H9 (cell line): ENCODE measurements around the gene HAND1. TPM values are rescaled to one million over a fixed set of nuclear protein-coding genes. Genes with fewer than 3 reads are reported as not detected.

Experiments used
- DNase-seq: peaks from one replicate; pipeline ENCODE4 v3.0.0-alpha.2; 2017
- H2AFZ ChIP-seq: one replicate; pipeline ENCODE4 v1.6.1; 2013; ENCODE audit warnings: mild to moderate bottlenecking, low read length, control low read depth, moderate library complexity
- H2AK5ac ChIP-seq: 2 replicates; pipeline ENCODE4 v1.6.1; 2013; ENCODE audit warnings: low read length, control low read depth, mixed read lengths; ENCODE audit not compliant: insufficient read length
- H2BK120ac ChIP-seq: one replicate; pipeline ENCODE4 v1.6.1; 2013; ENCODE audit warnings: low read depth, mild to moderate bottlenecking, low read length, control low read depth, inconsistent platforms; ENCODE audit not compliant: poor library complexity, severe bottlenecking
- H2BK12ac ChIP-seq: 2 replicates; pipeline ENCODE4 v1.6.1; 2013; ENCODE audit warnings: low read length, control low read depth, mixed read lengths, low read depth; ENCODE audit not compliant: insufficient read length
- H2BK15ac ChIP-seq: 2 replicates; pipeline ENCODE4 v1.6.1; 2013; ENCODE audit warnings: low read depth, low read length, control low read depth
- H2BK20ac ChIP-seq: one replicate; pipeline ENCODE4 v1.6.1; 2013; ENCODE audit warnings: low read depth, mild to moderate bottlenecking, low read length, control low read depth, inconsistent platforms; ENCODE audit not compliant: poor library complexity, severe bottlenecking
- H2BK5ac ChIP-seq: 2 replicates; pipeline ENCODE4 v1.6.1; 2013; ENCODE audit warnings: low read length, control low read depth, mixed read lengths; ENCODE audit not compliant: insufficient read length
- H3K14ac ChIP-seq: 2 replicates; pipeline ENCODE4 v1.6.1; 2013; ENCODE audit warnings: low read length, control low read depth; ENCODE audit not compliant: insufficient read depth
- H3K18ac ChIP-seq: 2 replicates; pipeline ENCODE4 v1.6.1; 2013; ENCODE audit warnings: low read depth, mild to moderate bottlenecking, mixed read lengths, low read length, control low read depth; ENCODE audit not compliant: insufficient read length
- H3K23ac ChIP-seq: 2 replicates; pipeline ENCODE4 v1.6.1; 2013; ENCODE audit warnings: low read length, control low read depth, mixed read lengths, low read depth; ENCODE audit not compliant: insufficient read length
- H3K23me2 ChIP-seq: 2 replicates; pipeline ENCODE4 v1.6.1; 2013; ENCODE audit warnings: low read depth, mild to moderate bottlenecking, mixed read lengths, low read length, control low read depth; ENCODE audit not compliant: insufficient read length, poor library complexity, severe bottlenecking
- H3K27ac ChIP-seq: 2 replicates; pipeline ENCODE4 v1.5.1; 2013; ENCODE audit warnings: low read length, control low read depth, mixed read lengths, low read depth; ENCODE audit not compliant: insufficient read length
- H3K27me3 ChIP-seq: 2 replicates; pipeline ENCODE4 v1.6.1; 2013; ENCODE audit warnings: low read length, control low read depth, inconsistent platforms; ENCODE audit not compliant: insufficient read depth
- H3K4ac ChIP-seq: 2 replicates; pipeline ENCODE4 v1.6.1; 2013; ENCODE audit warnings: low read depth, mild to moderate bottlenecking, control low read depth, inconsistent platforms, low read length, moderate library complexity
- H3K4me1 ChIP-seq: 2 replicates; pipeline ENCODE4 v1.6.1; 2013; ENCODE audit warnings: low read length, control low read depth, inconsistent platforms; ENCODE audit not compliant: insufficient read depth
- H3K4me2 ChIP-seq: 2 replicates; pipeline ENCODE4 v1.6.1; 2013; ENCODE audit warnings: low read length, control low read depth, mixed read lengths; ENCODE audit not compliant: insufficient read length, insufficient read depth
- H3K56ac ChIP-seq: 2 replicates; pipeline ENCODE4 v1.6.1; 2013; ENCODE audit warnings: low read depth, mild to moderate bottlenecking, mixed read lengths, low read length, control low read depth; ENCODE audit not compliant: insufficient read length
- H3K79me1 ChIP-seq: 2 replicates; pipeline ENCODE4 v1.6.1; 2013; ENCODE audit warnings: low read depth, mild to moderate bottlenecking, moderate library complexity, low read length, control low read depth, inconsistent platforms; ENCODE audit not compliant: insufficient read depth, poor library complexity, severe bottlenecking
- H3K79me2 ChIP-seq: 2 replicates; pipeline ENCODE4 v1.6.1; 2013; ENCODE audit warnings: low read length, control low read depth, inconsistent platforms; ENCODE audit not compliant: insufficient read depth
- H3K9ac ChIP-seq: 2 replicates; pipeline ENCODE4 v1.6.1; 2013; ENCODE audit warnings: low read length, control low read depth, mixed read lengths; ENCODE audit not compliant: insufficient read length; ENCODE audit errors: extremely low read depth
- H3K9me3 ChIP-seq: one replicate; pipeline ENCODE4 v1.6.1; 2013; ENCODE audit warnings: low read depth, low read length, inconsistent platforms; ENCODE audit not compliant: control insufficient read depth
- H3T11ph ChIP-seq: one replicate; pipeline ENCODE4 v1.6.1; 2013; ENCODE audit warnings: mild to moderate bottlenecking, low read length, control low read depth, inconsistent platforms
- H4K20me1 ChIP-seq: one replicate; pipeline ENCODE4 v1.6.1; 2013; ENCODE audit not compliant: control insufficient read depth, insufficient read length, insufficient read depth
- H4K5ac ChIP-seq: 2 replicates; pipeline ENCODE4 v1.6.1; 2013; ENCODE audit warnings: low read depth, mild to moderate bottlenecking, mixed read lengths, low read length, control low read depth; ENCODE audit not compliant: insufficient read length
- H4K8ac ChIP-seq: replicated peaks from 2 replicates; pipeline ENCODE4 v1.6.1; 2013; ENCODE audit warnings: low read length, control low read depth, mixed read lengths, low read depth; ENCODE audit not compliant: insufficient read length
- H4K91ac ChIP-seq: 2 replicates; pipeline ENCODE4 v1.6.1; 2013; ENCODE audit warnings: low read depth, mild to moderate bottlenecking, moderate library complexity, mixed read lengths, low read length, control low read depth; ENCODE audit not compliant: insufficient read length
- H3K27ac Mint-ChIP-seq, 3 experiments: 2 replicates in 2 of 3; 3 replicates in 1 of 3; pipeline ENCODE4 v1.8.0; 2020 to 2021; ENCODE audit warnings: mixed read lengths in 3 of 3, mild to moderate bottlenecking in 1 of 3, moderate library complexity in 1 of 3
- H3K27me3 Mint-ChIP-seq: 2 replicates; pipeline ENCODE4 v1.8.0; 2021; ENCODE audit warnings: low read depth, mild to moderate bottlenecking, moderate library complexity, mixed read lengths
- H3K36me3 Mint-ChIP-seq, 3 experiments: 2 replicates in 2 of 3; 3 replicates in 1 of 3; pipeline ENCODE4 v1.8.0; 2020 to 2021; ENCODE audit warnings: low read depth in 3 of 3, mixed read lengths in 3 of 3; ENCODE audit not compliant: insufficient read depth in 1 of 3
- H3K4me1 Mint-ChIP-seq, 2 experiments: 2 replicates each; pipeline ENCODE4 v1.8.0; 2020; ENCODE audit warnings: mixed read lengths in 2 of 2
- H3K4me3 Mint-ChIP-seq, 2 experiments: 2 replicates in 1 of 2; 3 replicates in 1 of 2; pipeline ENCODE4 v1.8.0; 2020 to 2021; ENCODE audit warnings: mild to moderate bottlenecking in 2 of 2, mixed read lengths in 2 of 2, moderate library complexity in 1 of 2
- H3K9me3 Mint-ChIP-seq, 2 experiments: 2 replicates in 1 of 2; 3 replicates in 1 of 2; pipeline ENCODE4 v1.8.0; 2020; ENCODE audit warnings: mild to moderate bottlenecking in 2 of 2, mixed read lengths in 2 of 2, moderate library complexity in 1 of 2
- WGBS: extraction: QIAGEN DNeasy Blood & Tissue Kit; methylation state at CpG from one replicate; pipeline ENCODE4 v1.1.7; 2013; ENCODE audit warnings: missing lambda C conversion rate, low lambda C conversion rate, mixed read lengths; ENCODE audit not compliant: insufficient read length; ENCODE audit errors: extremely low coverage; 5-methylcytosine and 5-hydroxymethylcytosine counted together
- total RNA-seq: library from RNA; stranded (reverse); gene quantifications from 2 replicates; pipeline ENCODE4 v1.2.1, GENCODE V29; 2021
- TF ChIP-seq, protein P1 (sequence below): fragments of 200-600 bp; sonication (generic); conservative IDR thresholded peaks from 3 replicates; pipeline ENCODE4 v1.8.0; 2021; ENCODE audit warnings: antibody characterized with exemption, mild to moderate bottlenecking

Gene HAND1
- total RNA-seq, 1 experiment from 2014 or later, result not detected

DNA sequence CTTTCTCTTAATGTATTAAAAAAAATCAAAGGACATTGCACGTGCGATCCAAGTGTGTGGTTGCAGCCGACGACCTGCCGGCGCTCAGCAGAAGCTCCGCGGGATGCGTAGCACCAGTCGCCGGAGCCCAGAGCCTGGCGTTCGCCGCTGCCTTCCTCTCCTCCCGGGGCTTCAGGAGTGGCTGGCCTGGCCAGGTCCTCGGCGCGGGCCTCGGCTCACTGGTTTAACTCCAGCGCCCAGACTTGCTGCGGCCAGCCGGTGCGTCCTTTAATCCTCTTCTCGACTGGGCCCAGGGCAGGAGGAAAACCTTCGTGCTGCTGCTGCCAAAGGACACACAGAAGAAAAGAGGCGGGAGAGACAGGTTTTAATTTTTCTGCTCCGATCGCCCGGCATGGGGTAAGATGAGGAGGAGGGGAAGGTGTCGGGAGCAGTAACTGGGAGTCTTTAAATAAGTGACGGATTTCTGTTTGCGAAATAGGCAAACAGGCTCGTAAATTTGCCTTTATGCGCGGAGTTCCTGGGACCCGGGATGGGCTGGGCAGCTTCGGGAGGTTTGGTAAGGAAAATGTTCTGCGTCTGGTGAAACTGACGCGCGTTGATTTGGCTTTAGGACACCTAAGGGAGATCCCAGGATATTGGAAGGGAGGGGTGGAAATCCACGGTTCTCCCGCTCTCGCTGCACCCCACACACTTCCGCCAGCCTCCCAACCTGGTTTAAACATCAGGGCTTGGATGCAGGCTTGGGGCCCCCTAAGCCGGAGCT lies 2.3 kb downstream of the HAND1 start:
- H3K36me3 Mint-ChIP-seq, result peaks cover 0 to 3% (median 0%) of the 10 kb centered on the region in 3 experiments; a peak in 2 of 7 replicates
- H2BK5ac ChIP-seq, result no peak overlapping the region
- no peak overlapping the region for H4K8ac ChIP-seq
- H3K56ac ChIP-seq, result no peak overlapping the region
- H3K79me2 ChIP-seq, result no peaks in the 10 kb centered on the region
- peaks cover 34% of the 10 kb centered on the region for H3K23me2 ChIP-seq
- no peak overlapping the region for H2AK5ac ChIP-seq
- peaks cover 50 to 66% of the 10 kb centered on the region in 2 experiments for H3K4me1 Mint-ChIP-seq
- H3K79me1 ChIP-seq, result no peaks in the 10 kb centered on the region
- no peak overlapping the region for H3K23ac ChIP-seq
- H3K14ac ChIP-seq, result no peak overlapping the region
- no peaks in the 10 kb centered on the region; a peak in 2 of 5 replicates for H3K9me3 Mint-ChIP-seq
- H3K9ac ChIP-seq, result no peak overlapping the region
- no peaks in the 10 kb centered on the region for H3K4me1 ChIP-seq
- no peak overlapping the region for H3K27ac ChIP-seq
- peak overlapping the region; percentile 12 to 72; a peak in 4 of 5 replicates for H3K4me3 Mint-ChIP-seq
- no peak overlapping the region for H3K4ac ChIP-seq
- H2BK12ac ChIP-seq, result no peak overlapping the region
- no peak overlapping the region for H2BK20ac ChIP-seq
- no peak overlapping the region for H4K91ac ChIP-seq
- no peaks in the 10 kb centered on the region for H3K9me3 ChIP-seq
- H4K20me1 ChIP-seq, result peaks cover 2% of the 10 kb centered on the region
- no peak overlapping the region for H2BK120ac ChIP-seq
- H3T11ph ChIP-seq, result no peak overlapping the region
- no peak overlapping the region for H2AFZ ChIP-seq
- H3K27me3 Mint-ChIP-seq, result peaks cover 100% of the 10 kb centered on the region
- H3K18ac ChIP-seq, result no peak overlapping the region
- no peak overlapping the region for H3K27ac Mint-ChIP-seq
- no peak overlapping the region for H4K5ac ChIP-seq
- TF ChIP-seq, protein P1, sequence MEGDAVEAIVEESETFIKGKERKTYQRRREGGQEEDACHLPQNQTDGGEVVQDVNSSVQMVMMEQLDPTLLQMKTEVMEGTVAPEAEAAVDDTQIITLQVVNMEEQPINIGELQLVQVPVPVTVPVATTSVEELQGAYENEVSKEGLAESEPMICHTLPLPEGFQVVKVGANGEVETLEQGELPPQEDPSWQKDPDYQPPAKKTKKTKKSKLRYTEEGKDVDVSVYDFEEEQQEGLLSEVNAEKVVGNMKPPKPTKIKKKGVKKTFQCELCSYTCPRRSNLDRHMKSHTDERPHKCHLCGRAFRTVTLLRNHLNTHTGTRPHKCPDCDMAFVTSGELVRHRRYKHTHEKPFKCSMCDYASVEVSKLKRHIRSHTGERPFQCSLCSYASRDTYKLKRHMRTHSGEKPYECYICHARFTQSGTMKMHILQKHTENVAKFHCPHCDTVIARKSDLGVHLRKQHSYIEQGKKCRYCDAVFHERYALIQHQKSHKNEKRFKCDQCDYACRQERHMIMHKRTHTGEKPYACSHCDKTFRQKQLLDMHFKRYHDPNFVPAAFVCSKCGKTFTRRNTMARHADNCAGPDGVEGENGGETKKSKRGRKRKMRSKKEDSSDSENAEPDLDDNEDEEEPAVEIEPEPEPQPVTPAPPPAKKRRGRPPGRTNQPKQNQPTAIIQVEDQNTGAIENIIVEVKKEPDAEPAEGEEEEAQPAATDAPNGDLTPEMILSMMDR, result no peak
- WGBS, result no CpG with 5 or more reads among the region's 46 CpGs
- H3K27me3 ChIP-seq, result peaks cover 95% of the 10 kb centered on the region
- H3K4me2 ChIP-seq, result peak overlapping the region; percentile 51
- peak; percentile 51 for DNase-seq
- H2BK15ac ChIP-seq, result no peak overlapping the region
